NCI-H2029 treated with DMSO at 0.1 percent for 48 hours (cell line): ENCODE results near the gene CCN6.
"Not testable (repeated sequence)": the region's sequence is repeated elsewhere in the genome, so short reads cannot be mapped to it uniquely, and the experiment has no call there.

ENCODE experiments used
- DNase-seq: peaks from one replicate; lab custom pipeline; 2025; lab: John Stamatoyannopoulos, UW

Gene CCN6

DNA sequence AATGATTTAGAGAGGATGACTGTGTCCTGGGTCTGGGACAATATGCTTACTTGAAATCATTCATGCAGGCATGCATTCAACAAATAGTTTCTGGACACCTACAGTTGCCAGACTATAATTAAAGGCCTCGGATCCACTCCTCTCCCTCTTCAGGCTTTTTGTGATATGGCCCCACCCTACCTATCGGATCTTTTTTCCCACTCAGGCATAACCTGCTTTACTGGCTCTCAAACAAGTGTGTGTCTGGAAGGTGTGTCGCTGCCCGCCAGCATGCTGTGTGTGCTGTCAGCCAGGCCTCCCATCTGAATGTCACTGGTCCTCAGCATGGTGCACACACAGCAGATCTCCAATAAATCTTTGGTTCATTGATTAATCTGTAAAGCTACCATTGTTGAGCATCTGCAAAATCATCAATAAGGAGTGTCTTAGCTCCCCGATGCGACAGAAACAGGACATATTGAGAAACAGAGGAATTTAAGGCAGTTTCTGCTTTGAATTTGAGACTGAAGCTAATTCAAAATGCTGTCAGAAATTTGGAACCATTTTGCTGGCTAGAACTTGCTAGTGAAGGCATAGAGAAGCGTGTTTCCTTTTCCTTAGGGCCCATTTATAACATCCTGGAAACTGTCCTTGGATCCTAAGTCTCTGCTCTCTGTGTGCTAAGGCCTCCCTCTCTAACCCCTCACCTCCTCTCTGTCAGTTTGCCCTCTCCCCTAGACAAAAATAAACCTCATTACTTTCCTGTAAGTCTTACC is 23.5 kb upstream of the CCN6 start:
- DNase-seq = no peak

DNA sequence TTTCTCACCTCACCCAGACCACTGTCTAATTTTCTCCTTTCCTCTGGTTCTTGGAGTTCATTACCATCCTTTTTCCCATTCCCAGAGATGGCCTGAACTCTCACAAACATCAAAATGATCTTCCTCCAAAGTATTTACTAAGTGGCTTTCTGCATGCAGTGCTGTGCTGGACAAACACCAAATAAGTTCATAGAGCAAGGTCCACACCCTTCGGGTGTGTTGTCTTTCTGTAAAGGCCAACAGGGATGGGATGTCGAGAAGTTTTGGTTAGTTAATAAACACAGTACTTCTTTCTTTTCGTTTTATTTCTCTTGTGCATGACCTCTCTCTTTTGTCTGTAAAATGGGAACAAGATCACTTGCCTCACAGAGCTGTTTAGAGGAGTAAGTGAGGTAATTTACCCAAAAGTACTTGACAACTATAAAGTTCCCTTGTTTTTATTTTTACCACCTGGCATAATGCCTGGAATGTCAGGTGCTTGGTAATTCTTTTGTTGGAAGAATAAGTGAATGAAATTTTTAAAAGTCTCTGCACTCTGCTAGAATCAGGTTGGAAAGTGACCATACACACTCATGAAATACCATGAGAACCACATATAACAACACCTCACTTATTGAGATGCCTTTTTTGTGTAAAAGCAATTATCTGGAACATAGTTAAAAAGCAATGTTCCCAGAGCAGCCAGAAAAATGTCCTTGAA is 22.8 kb upstream of the CCN6 start:
- DNase-seq = no peak

DNA sequence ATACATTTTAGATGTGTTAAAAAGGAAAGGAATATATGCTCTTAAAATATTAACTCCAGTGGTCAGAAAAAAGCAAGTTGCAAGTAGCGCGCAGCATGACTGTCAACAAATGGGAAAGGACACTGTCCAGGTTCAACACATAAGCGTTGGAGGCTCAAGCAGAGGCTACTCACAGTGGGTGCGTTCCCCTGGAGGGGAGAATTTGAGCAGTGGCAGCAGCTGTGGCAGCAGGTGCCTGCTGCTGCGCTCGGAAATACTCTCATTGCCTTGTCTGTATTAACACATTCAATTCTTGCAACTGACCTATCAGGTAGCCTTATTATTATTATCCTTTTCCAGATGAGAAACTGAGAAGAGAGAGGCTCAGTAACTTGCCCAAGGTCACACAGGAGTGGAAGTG is 21.9 kb upstream of the CCN6 start:
- no peak for DNase-seq

DNA sequence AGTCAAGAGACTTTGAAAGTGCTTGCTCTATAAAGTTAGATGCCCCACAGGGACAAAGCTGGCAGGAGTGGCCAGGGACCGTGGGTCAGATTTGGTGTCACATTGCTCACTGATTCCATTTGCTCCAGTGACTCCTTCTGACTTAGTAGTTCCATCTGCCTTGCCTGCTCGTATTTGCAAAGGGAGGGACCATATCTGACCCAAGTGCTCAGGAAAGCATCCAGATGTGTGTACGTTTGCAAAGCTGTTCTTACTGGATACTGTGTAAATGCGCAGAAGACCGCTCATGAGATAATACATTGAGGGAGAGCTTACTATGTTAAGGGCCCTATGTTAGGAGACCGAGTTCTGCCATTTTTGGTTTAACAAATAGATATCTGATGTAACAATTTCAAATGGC is 21.2 kb upstream of the CCN6 start:
- DNase-seq = no peak

DNA sequence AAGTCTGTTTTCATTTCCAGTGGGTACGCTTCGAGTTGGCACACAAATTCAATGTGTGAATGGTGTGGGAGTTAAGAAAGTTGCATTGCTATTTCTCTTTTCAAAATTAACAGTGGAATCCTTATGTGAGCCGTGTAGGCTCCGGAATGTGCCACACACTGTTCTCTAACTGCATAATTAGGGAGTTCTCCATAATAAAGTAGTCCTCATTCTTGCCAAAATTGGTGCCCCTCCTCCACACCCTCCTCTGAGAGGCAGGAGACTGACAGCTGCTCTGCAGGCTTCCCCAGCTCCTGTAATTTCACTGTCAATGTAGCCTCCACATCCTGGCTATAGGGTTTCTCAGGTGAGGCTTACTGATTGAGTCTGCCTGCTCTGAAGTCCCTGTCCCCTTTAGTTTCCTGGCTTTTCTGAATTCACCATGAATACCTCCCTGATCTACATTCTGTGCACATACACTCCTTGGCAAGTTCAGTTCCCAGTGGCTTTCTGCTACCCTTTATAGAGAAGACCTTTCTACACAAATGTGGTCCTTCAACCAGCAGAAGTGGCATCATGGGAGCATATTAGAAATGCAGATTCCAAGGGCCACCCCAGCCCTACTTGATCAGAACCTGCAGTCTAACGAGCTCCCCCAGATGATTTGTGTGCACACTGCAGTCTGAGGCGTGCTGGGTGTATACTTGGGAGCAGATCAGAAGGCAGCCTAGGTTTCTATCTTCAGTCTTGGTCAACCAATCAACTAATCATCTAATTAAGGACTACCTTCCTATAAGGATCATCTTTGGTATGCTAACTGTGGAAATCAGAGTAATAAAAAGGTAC is 19.9 kb upstream of the CCN6 start:
- DNase-seq = no peak

DNA sequence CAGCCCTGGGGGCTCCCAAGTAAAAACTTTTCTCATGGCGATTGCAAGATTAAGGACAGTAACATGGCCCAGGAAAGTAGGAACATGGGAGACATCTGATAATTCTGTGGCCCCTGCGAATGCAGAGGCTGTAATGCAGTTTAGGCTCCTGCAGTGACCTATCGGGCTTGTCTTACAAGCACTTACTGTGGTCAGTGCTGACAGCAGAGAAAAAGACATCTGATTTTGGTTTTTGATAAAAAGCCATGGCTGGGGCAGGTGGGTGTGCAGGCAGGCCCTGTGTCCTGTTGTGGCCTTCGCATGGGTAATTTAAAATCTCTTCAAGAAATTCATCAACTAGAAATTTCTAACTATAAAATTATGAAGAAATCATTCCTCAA is 19.3 kb upstream of the CCN6 start:
- no peak for DNase-seq

DNA sequence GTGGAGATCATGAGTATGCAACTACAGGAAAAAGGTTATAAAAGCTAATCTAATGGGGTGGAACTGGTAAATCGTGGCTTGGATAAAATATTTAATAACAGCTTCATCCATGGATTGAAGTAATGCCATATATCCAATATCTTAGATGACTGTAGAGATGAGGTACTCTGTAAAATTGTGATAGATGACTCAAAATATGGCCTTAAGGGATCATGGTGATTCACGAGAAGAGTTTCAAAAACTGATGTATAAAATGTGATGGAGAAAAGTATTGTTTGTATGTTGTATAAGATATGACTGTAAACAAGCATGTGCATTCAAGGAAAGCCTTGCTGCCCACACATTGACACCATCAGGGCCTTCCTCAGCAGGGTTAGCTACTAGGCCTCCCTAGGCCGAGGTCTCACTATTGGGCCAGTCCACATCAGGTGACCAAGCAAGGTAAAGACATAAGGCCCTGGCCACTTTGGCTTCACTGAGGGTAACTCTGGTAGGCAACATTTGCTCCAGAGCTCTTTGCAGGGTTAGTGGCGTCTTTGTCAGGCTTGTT is 17.7 kb upstream of the CCN6 start:
- DNase-seq = no peak

DNA sequence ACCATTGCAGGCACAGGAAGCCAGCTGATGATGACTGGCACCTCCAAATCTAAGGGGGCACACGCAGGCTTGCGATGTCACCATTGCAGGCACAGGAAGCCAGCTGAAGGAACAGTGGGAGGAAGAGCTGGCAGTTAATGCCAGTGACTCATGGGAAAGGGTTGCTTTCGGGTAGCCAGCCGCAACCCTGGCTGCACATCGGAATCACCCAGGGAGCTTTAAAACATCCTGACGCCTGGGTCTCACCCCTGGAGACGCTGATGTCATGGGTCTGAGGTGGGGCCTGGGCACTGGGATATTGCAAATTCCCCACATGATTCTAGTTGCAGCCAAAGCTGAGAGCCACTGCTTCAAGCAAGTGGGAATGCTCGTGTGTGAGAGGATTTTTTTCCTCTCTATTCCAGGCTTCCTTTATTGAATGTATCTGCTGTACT is 16.1 kb upstream of the CCN6 start:
- DNase-seq = no peak

DNA sequence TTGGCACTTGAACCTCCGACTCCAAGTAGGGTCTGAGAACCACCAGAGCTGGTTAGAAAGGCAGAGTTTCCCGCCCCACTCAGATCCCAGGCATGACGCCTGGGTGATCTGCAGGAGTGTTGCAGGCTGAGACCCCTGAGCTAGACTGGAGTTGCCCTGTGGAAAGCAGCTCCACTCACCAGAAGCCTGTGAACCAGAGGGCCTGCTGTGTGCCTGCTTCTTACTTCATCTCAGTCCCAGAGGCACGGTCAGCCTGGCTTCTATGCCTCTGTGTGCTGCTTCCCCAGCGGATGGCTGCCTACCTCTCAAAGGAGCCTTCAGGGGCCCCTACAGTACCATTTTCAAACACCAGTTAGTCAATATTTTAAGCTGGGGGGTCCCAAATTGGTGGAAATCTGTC is 15.6 kb upstream of the CCN6 start:
- no peak for DNase-seq

DNA sequence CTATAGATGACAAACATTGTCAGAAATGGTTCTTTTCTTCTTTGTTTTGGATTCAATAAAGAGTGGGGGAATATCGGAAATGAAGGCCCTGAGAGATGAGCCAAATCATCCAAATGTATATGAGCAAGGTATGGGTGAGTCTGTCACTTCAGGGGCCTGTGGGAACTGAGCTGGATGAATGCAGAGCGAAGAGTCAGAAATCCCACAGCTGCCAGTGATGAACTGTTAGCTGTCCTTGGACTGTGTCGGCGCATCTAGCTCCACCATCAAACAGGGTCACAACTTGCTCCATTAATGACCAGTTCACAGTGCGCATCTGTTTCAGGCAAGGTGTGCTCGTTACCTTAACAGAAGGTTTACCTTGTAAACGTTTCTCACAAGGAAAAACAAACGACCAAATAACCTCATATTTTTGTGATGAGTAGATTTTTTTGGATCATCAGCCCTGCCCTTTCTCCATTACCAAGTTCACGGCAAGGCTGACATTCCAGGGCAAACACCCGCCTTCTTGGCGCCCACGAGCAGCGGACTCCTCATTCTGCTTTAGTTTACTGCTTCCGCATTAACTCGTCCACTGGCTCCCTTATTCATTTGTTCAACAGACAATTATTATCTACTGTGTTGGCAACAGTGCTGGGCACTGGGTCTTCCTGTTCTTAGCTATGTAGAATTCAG is 15.0 kb upstream of the CCN6 start:
- DNase-seq = no peak

DNA sequence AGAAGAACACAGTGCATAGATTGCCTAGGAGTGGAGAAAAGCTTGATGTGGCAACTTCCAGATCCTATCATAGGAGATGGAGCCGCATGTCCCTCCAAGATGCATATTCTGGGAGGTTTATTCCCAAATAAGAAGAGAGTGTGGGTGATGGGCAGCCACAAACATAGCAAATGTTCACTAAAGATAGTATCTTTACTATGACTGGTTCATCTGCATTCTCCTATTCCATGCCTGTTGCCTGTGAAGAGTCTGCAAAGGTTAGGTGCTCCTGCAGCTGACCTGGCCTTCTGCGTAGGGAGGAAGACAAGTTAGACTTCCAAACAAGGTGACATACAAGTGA is 14.5 kb upstream of the CCN6 start:
- no peak for DNase-seq

DNA sequence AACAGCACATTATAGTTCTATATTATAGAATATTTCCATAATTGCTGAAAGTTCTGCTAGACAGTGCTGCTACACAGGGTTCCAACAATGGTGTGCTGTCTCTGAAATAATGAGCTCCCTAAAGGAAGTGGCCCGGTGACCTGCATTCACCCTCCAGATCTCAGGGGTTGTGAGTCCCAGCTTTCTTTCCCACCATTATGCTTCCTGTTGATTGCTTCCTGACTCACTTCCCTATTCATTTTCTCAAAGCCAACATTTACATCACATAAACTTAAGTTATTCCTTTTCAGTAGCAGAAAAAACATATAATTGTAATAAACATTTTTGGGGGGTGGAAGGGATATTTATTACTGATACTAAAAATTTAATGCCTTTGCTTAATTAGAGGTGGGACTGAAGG is 12.9 kb upstream of the CCN6 start:
- no peak for DNase-seq

DNA sequence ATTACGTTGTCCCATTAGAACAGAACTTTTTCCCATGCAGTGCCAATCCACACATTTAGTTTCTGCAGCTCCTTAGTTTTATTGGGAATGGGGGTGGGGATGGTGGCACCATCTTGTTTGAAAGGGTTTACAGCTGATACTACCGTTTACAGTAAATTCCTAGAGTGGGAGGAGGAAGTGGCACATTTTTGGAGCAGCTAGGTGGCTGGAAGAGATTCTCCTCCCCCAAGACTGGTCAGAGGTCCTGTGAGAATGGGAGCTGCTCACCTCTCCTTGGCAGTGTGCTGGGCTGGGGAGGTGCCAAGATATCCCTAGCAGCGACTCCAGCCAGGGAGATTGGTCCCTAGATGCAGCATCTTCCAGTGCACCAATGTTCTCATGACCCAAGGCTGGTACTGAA is 12.4 kb upstream of the CCN6 start:
- DNase-seq = no peak

DNA sequence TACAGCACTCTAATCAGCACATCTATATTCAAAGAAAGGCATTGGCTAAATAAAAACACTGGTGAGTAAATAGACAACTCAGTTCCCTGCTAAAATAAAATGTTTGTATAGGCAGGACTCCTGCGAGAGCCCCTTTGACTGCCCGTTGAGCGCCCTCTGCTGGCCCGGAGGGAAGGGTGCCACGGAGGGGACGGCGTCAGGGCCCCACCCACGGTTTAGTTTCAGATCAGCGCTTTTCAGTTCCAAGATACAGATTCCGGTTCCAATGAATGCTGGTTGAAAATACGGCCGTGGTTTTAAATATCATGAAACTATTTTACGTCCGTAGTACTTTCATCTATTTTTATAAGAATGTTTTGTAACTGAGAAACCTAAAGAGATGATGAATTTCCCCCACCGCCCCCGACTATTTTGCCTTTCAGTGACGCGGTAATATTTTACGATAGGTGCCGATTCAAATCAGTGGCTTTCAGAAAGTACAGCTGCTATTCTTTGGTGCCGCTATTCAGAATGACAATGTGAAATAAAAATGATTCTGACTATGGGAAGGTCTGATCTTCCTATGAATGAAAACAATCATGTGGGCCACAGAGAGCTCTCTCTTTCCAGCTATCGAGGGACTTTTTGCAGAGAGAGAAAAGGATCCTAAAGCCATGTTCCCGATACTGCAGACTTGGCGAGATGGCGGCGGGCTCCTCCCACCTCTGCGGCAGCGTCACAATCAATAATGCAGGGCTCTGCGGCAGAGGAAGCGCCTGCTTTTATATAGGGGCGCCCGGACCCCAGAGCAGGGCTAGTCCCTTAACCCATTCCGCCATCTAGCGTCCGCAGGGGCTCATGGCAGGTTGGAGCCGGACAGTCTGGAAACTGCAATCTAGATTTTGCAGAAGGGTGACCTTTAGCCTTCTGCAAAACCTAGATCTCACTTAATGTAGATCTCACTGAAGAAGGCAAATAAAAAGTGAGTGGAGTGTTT is 10.6 kb upstream of the CCN6 start:
- peak; percentile 97 for DNase-seq

DNA sequence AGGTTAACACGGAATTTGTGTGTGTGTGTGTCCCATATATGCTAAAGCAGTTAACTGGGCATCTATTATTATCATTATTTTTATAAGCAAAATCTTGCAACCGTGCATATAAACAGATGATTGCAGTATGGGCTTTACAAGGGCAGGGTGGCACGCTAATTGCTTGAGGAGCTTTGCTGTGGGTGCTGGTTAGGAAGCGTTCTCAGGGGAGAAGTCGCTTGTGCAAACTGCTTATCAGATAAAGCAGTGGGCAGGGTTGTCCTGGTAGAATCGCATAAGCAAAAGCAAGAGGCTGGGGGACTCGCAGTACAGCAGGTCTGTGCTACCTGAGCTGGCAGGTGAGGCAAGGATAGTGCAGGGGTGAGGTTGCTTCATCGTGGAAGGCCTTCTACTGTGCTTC is 9.7 kb upstream of the CCN6 start:
- no peak for DNase-seq

DNA sequence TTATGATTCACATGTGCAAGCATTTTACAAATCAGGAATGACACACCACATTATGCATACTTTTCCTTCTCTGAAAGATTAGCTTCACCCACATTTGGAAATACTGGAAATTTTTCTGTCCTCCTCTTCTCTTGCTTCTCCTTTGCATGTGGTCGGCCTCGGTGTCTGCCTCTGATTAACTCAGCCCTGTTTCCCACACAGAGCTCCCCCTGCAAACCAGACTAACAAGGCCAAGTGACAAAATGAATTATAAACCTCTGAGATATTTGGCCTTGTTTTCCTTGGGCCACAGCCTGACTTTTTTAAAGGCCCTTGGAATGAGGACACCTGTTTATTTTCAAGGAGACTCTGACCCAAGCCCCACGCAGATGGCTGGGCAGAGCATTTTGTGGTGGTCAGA is 9.0 kb upstream of the CCN6 start:
- no peak for DNase-seq

DNA sequence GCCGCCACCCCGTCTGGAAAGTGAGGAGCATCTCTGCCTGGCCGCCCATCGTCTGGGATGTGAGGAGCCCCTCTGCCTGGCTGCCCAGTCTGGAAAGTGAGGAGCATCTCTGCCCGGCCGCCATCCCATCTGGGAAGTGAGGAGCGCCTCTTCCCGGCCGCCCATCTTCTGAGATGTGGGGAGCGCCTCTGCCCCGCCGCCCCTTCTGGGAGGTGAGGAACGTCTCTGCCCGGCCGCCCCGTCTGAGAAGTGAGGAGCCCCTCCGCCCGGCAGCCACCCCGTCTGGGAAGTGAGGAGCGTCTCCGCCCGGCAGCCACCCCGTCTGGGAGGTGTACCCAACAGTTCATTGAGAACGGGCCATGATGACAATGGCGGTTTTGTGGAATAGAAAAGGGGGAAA is 6.4 kb upstream of the CCN6 start:
- not testable (repeated sequence) for DNase-seq

DNA sequence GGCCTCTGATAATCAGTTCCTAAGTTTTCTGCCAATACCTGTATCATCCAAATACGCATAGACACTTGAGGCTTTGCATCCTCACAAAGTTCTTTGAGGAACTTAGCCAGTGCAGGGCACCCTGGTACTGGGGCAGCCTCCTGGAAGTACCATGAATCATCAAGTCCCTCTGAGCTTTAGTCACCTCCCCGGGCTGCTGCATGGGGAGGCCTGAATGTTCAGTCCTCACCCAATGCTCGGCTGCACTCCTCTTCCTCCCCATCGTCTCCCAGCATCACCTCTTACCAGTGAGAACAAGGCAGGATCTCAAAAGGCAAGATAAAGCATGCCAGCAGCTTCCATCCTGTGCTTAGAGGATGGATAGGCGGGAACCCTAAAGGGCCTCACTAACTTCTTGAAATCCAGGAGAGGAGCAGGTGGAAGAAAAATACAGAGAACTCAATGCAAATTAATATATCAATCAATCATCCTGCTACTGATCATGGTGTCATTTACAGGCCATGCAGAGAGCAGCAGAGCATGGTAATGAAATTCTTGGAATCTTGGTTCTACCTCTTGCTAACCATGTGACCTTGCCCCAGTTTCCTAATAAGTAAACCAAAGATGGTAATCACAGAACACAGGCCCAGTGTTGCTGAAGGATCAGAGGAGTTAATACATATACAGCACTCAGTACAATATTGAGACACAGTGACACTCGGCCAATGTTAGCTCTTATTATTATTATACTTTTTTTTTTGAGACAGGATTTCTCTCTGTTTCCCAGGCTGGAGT is 4.7 kb upstream of the CCN6 start:
- no peak for DNase-seq

DNA sequence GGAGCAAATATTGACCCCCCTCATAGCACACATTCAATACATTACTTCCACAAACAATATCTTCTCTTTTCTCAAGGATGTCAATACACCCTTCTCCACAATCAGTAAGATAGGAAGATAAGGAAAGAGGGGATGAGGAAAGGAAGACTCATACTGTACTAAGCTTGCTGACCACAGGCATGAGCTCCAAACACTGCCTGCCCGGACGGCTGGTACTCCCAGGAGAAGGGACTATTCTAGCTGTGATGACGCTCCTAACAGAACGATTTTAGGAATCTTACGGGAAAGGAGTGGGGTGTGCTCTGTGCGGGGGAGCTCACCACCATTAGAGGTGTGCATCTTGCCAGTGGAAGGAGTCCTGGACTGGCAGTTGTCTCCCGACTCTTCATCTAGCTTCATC is 3.9 kb upstream of the CCN6 start:
- DNase-seq = no peak

DNA sequence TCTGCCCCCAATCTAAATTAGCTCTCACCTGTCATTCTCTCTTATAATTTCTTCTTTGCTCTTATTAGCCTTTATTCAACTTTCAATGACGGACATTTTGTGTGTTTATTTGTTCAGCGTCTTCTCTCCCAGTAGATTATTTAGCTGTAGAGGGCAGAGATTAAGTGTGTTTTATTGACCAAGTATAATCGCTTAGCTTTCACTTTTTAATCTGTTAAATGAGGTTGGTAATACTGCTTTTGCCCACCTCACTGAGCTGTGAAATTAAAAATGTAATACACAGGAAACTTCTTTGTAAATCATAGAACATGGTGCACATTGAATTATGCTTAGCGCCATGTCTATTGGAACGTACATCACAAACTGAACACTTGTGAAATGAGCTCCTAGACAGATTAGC is 3.5 kb upstream of the CCN6 start:
- no peak for DNase-seq
